Measurements from ENCODE around the gene PSMD14.

DNA sequence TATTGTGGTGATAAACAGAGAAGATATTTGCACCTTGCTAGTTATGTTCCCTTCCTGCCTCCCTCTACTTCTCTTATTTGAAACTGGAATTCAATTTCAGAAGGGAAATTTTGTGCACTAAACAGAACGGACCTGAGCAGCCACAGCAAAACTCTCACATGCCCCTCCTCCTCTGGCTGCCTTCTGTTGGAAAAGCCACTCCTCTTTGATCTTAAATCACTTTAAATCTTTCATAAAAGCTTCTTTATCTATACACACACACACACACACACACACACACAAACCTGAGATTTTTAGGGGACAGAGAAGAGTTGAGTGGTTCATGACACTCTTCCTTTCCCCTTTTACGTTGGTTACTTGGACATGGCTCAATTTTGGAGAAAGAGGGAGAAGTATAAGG lies 113.5 kb downstream of the PSMD14 start:
- no peak for TF ChIP-seq CTCF (IDR thresholded peaks at IDR 0.05; ENCODE audit: poor library complexity)
- TF ChIP-seq EZH2phosphoT487 (IDR thresholded peaks at IDR 0.05; ENCODE audit: low read depth, severe bottlenecking, unreplicated experiment) = no peak
